Nephron progenitor cell (in vitro differentiated cells): ENCODE measurements around the gene CD274.

ENCODE experiments used
- DNase-seq: peaks from one replicate; pipeline ENCODE4 v3.0.0; 2021
- H3K27ac Mint-ChIP-seq: 2 replicates; pipeline ENCODE4 v1.8.0; 2021; ENCODE audit warnings: mild to moderate bottlenecking, moderate library complexity, mixed read lengths
- H3K27me3 Mint-ChIP-seq: 2 replicates; pipeline ENCODE4 v1.8.0; 2021; ENCODE audit warnings: mild to moderate bottlenecking, low read depth, mixed read lengths; ENCODE audit not compliant: poor library complexity
- H3K36me3 Mint-ChIP-seq: 2 replicates; pipeline ENCODE4 v1.8.0; 2021; ENCODE audit warnings: low read depth, mixed read lengths
- H3K4me1 Mint-ChIP-seq: 2 replicates; pipeline ENCODE4 v1.8.0; 2021; ENCODE audit warnings: mixed read lengths
- H3K4me3 Mint-ChIP-seq: 2 replicates; pipeline ENCODE4 v1.8.0; 2021; ENCODE audit warnings: mild to moderate bottlenecking, moderate library complexity, mixed read lengths
- H3K9me3 Mint-ChIP-seq: 2 replicates; pipeline ENCODE4 v1.8.0; 2021; ENCODE audit warnings: mild to moderate bottlenecking, moderate library complexity, mixed read lengths
- CTCF ChIP-seq: fragments of 200-600 bp; sonication (generic); IDR thresholded peaks from 2 replicates; pipeline ENCODE4 v1.5.0; 2021; ENCODE audit warnings: antibody characterized with exemption

Gene CD274

GRCh38 chr9:5480919-5481318 is 30.6 kb downstream of the CD274 start:
- H3K4me3 Mint-ChIP-seq: no peak overlapping the region
- no peak for DNase-seq
- no peaks in the 10 kb centered on the region for H3K36me3 Mint-ChIP-seq
- H3K27ac Mint-ChIP-seq: no peak overlapping the region
- H3K9me3 Mint-ChIP-seq: peaks cover 18% of the 10 kb centered on the region
- no peaks in the 10 kb centered on the region for H3K4me1 Mint-ChIP-seq
- H3K27me3 Mint-ChIP-seq: no peaks in the 10 kb centered on the region
- TF ChIP-seq CTCF: no peak

- Mint-ChIP-seq H3K9me3 (peaks cover 13% of the 10 kb centered on the region), H3K4me3 (no peak overlapping the region), H3K36me3 (no peaks in the 10 kb centered on the region), H3K4me1 (no peaks in the 10 kb centered on the region), H3K27me3 (no peaks in the 10 kb centered on the region), H3K27ac (no peak overlapping the region)
- DNase-seq: no peak
- TF ChIP-seq CTCF: no peak
Observed at GRCh38 chr9:5481322-5482040, 31.1 kb downstream of the CD274 start.

- Mint-ChIP-seq H3K9me3 (peaks cover 8% of the 10 kb centered on the region), H3K4me1 (no peaks in the 10 kb centered on the region), H3K36me3 (no peaks in the 10 kb centered on the region), H3K27me3 (no peaks in the 10 kb centered on the region), H3K27ac (no peak overlapping the region), H3K4me3 (no peak overlapping the region)
- TF ChIP-seq CTCF: no peak
- DNase-seq: no peak
Observed at GRCh38 chr9:5482194-5482593, 31.9 kb downstream of the CD274 start.

- no peaks in the 10 kb centered on the region for H3K36me3 Mint-ChIP-seq
- no peak overlapping the region for H3K4me3 Mint-ChIP-seq
- H3K27ac Mint-ChIP-seq: no peak overlapping the region
- peaks cover 4% of the 10 kb centered on the region for H3K27me3 Mint-ChIP-seq
- no peak for DNase-seq
- no peaks in the 10 kb centered on the region for H3K9me3 Mint-ChIP-seq
- H3K4me1 Mint-ChIP-seq: no peaks in the 10 kb centered on the region
- TF ChIP-seq CTCF: no peak
Observed at GRCh38 chr9:5483306-5483705, 33.0 kb downstream of the CD274 start.

- Mint-ChIP-seq H3K27me3 (peaks cover 7% of the 10 kb centered on the region), H3K9me3 (no peaks in the 10 kb centered on the region), H3K4me3 (no peak overlapping the region), H3K4me1 (no peaks in the 10 kb centered on the region), H3K36me3 (no peaks in the 10 kb centered on the region), H3K27ac (no peak overlapping the region)
- no peak for DNase-seq
- no peak for TF ChIP-seq CTCF
Observed at GRCh38 chr9:5485378-5486085, 35.2 kb downstream of the CD274 start.

GRCh38 chr9:5486988-5487387 is 36.6 kb downstream of the CD274 start:
- H3K4me3 Mint-ChIP-seq: no peak overlapping the region
- TF ChIP-seq CTCF: no peak
- no peaks in the 10 kb centered on the region for H3K36me3 Mint-ChIP-seq
- no peaks in the 10 kb centered on the region for H3K4me1 Mint-ChIP-seq
- no peak overlapping the region for H3K27ac Mint-ChIP-seq
- H3K9me3 Mint-ChIP-seq: no peaks in the 10 kb centered on the region
- DNase-seq: no peak
- H3K27me3 Mint-ChIP-seq: peaks cover 10% of the 10 kb centered on the region
